Endodermal cell (in vitro differentiated cells): ENCODE data around the gene KIAA0930. TPM values are rescaled to one million over a fixed set of nuclear protein-coding genes. Genes with fewer than 3 reads are reported as not detected.
A peak's percentile ranks its signal among the peaks of the same experiment; 100 is the strongest.

ENCODE experiments used
- DNase-seq: peaks from one replicate; pipeline ENCODE4 v3.0.0-alpha.2; 2017
- H3K27ac ChIP-seq: 2 replicates; pipeline ENCODE4 v1.5.1; 2013; ENCODE audit warnings: mild to moderate bottlenecking, low read depth, low read length, moderate library complexity
- H3K27me3 ChIP-seq: 2 replicates; pipeline ENCODE4 v1.6.1; 2013; ENCODE audit warnings: mild to moderate bottlenecking, low read length, moderate library complexity; ENCODE audit not compliant: insufficient read depth, control insufficient read depth, poor library complexity, severe bottlenecking
- H3K36me3 ChIP-seq: 2 replicates; pipeline ENCODE4 v1.7.0; 2013; ENCODE audit warnings: mild to moderate bottlenecking, low read length, moderate library complexity; ENCODE audit not compliant: control insufficient read depth, insufficient read depth
- H3K4me1 ChIP-seq: one replicate; pipeline ENCODE4 v1.7.0; 2013; ENCODE audit warnings: low read length; ENCODE audit not compliant: control insufficient read depth, insufficient read depth
- H3K4me3 ChIP-seq: 2 replicates; pipeline ENCODE4 v1.5.1; 2013; ENCODE audit warnings: mild to moderate bottlenecking, low read length, moderate library complexity
- H3K9ac ChIP-seq: 2 replicates; pipeline ENCODE4 v1.6.1; 2013; ENCODE audit warnings: mild to moderate bottlenecking, low read length, moderate library complexity; ENCODE audit not compliant: poor library complexity, severe bottlenecking; ENCODE audit errors: extremely low read depth
- H3K9me3 ChIP-seq: 2 replicates; pipeline ENCODE4 v1.6.1; 2013; ENCODE audit warnings: mild to moderate bottlenecking, low read length, moderate library complexity; ENCODE audit not compliant: control insufficient read depth
- H3K27ac Mint-ChIP-seq: 2 replicates; pipeline ENCODE4 v1.8.0; 2020; ENCODE audit warnings: mixed read lengths
- H3K27me3 Mint-ChIP-seq: 2 replicates; pipeline ENCODE4 v1.8.0; 2021; ENCODE audit warnings: mild to moderate bottlenecking, mixed read lengths; ENCODE audit not compliant: insufficient read depth
- H3K36me3 Mint-ChIP-seq: 2 replicates; pipeline ENCODE4 v1.8.0; 2020; ENCODE audit warnings: low read depth, mixed read lengths
- H3K4me1 Mint-ChIP-seq: 2 replicates; pipeline ENCODE4 v1.8.0; 2020; ENCODE audit warnings: mixed read lengths
- H3K4me3 Mint-ChIP-seq: 2 replicates; pipeline ENCODE4 v1.8.0; 2020; ENCODE audit warnings: mild to moderate bottlenecking, moderate library complexity, mixed read lengths
- H3K9me3 Mint-ChIP-seq: 2 replicates; pipeline ENCODE4 v1.8.0; 2020; ENCODE audit warnings: mild to moderate bottlenecking, mixed read lengths
- WGBS, 2 experiments: methylation state at CpG; one replicate each; pipeline versions ENCODE4 v1.1.5 to v1.1.7; 2013; ENCODE audit warnings: missing lambda C conversion rate in 2 of 2, mixed read lengths in 1 of 2; ENCODE audit not compliant: insufficient coverage in 1 of 2, insufficient read length in 1 of 2; 5-methylcytosine and 5-hydroxymethylcytosine counted together
- total RNA-seq, 2 donors: library from RNA; stranded (reverse); fragmentation: NEBNext Ultra II Directional in 1 of 2; extraction: Animal tissue kit (Norgen Biotek cat#: 25700) in 1 of 2; gene quantifications; 2 replicates in 1 of 2; 3 replicates in 1 of 2; pipeline ENCODE4 v1.2.1, GENCODE V29; 2021
- TF ChIP-seq, protein P1 (sequence below): fragments of 200-600 bp; sonication (generic); conservative IDR thresholded peaks from 2 replicates; pipeline ENCODE4 v1.5.0; 2021; ENCODE audit warnings: antibody characterized with exemption, mild to moderate bottlenecking

KIAA0930 gene
- total RNA-seq, 2 donors from 2014 or later: 36.2 to 47.8 TPM

DNA sequence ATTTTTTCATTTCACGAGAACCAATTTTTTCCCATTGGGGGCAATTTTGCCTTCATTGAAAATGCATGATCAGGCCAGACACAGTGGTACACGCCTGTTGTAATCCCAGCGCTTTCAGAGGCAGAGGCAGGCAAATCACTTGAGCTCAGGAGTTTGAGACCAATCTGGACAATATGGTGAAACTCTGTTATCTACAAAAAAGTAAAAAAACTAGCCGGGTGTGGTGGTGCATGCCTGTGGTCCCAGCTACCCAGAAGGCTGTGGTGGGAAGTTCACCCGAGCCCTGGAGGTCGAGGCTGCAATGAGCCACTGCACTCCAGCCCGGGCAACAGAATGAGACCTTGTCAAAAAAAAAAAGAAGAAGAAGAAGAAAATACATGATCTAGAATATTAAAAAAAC lies 24.8 kb upstream of the KIAA0930 start:
- 83 to 100% methylated on average over 5 to 6 of the region's 7 CpGs for WGBS, 2 experiments

DNA sequence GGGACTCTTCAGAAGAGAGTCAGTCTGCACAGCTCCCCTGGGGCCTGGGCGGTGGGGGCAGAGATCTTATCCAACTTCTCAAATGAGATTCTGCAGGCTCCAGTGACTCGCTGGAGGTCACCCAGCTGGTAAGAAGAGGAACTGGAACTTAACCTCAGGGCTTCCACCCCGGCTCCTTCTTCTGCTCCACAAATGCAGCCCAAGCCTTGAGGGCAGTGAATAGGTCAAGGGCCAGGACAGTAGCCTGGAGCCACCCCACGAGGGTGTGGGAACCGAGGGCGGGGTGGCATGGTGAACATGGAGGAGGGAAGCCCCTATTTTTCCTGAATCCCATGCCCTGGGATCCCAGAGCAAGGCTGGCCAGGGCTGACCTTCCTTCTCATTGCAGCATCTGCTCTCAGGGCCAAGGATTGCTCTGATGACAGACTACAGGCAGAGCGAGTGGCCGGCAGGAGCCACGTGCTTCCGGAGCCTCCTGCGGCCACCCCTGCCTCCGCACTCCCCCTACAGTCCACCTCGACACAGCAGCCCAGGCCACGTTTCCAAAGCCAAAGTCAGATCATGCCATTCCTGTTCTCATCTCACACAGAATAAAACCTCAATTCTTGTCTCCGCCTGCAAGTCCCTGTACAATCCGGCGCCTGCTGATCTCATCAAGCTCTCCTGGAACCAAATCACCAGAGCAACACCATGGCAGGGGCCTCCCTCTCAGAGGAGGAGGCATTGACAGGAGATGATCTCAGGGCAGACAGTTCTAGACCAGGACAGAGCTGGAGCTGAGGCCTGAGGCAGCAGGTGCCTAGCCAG lies 23.0 kb upstream of the KIAA0930 start:
- no peaks in the 10 kb centered on the region for H3K4me1 Mint-ChIP-seq
- DNase-seq: peak; percentile 91
- H3K27me3 Mint-ChIP-seq: peaks cover 9% of the 10 kb centered on the region
- no peak overlapping the region for H3K27ac Mint-ChIP-seq
- Histone ChIP-seq H3K9ac (no peak overlapping the region), H3K36me3 (no peaks in the 10 kb centered on the region), H3K27me3 (no peaks in the 10 kb centered on the region), H3K27ac (peak overlapping the region; percentile 11), H3K4me3 (no peak overlapping the region), H3K9me3 (no peaks in the 10 kb centered on the region), H3K4me1 (no peaks in the 10 kb centered on the region)
- no peaks in the 10 kb centered on the region for H3K9me3 Mint-ChIP-seq
- H3K4me3 Mint-ChIP-seq: no peak overlapping the region
- TF ChIP-seq, protein P1, sequence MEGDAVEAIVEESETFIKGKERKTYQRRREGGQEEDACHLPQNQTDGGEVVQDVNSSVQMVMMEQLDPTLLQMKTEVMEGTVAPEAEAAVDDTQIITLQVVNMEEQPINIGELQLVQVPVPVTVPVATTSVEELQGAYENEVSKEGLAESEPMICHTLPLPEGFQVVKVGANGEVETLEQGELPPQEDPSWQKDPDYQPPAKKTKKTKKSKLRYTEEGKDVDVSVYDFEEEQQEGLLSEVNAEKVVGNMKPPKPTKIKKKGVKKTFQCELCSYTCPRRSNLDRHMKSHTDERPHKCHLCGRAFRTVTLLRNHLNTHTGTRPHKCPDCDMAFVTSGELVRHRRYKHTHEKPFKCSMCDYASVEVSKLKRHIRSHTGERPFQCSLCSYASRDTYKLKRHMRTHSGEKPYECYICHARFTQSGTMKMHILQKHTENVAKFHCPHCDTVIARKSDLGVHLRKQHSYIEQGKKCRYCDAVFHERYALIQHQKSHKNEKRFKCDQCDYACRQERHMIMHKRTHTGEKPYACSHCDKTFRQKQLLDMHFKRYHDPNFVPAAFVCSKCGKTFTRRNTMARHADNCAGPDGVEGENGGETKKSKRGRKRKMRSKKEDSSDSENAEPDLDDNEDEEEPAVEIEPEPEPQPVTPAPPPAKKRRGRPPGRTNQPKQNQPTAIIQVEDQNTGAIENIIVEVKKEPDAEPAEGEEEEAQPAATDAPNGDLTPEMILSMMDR: peak; percentile 88
- no peaks in the 10 kb centered on the region for H3K36me3 Mint-ChIP-seq
- 37 to 39% methylated on average over 12 to 17 of the region's 17 CpGs for WGBS, 2 experiments

More for the DNA sequence above, 24.8 kb upstream of the KIAA0930 start:
- no peak overlapping the region for H3K27ac Mint-ChIP-seq
- H3K4me3 Mint-ChIP-seq: no peak overlapping the region
- H3K4me1 Mint-ChIP-seq: peaks cover 9% of the 10 kb centered on the region
- peaks cover 20% of the 10 kb centered on the region for H3K27me3 Mint-ChIP-seq
- TF ChIP-seq, protein P1: no peak
- H3K9me3 Mint-ChIP-seq: no peaks in the 10 kb centered on the region
- Histone ChIP-seq H3K27me3 (no peaks in the 10 kb centered on the region), H3K27ac (no peak overlapping the region), H3K36me3 (no peaks in the 10 kb centered on the region), H3K4me1 (peaks cover 2% of the 10 kb centered on the region), H3K4me3 (no peak overlapping the region), H3K9ac (no peak overlapping the region), H3K9me3 (no peaks in the 10 kb centered on the region)
- no peaks in the 10 kb centered on the region for H3K36me3 Mint-ChIP-seq
- no peak for DNase-seq

DNA sequence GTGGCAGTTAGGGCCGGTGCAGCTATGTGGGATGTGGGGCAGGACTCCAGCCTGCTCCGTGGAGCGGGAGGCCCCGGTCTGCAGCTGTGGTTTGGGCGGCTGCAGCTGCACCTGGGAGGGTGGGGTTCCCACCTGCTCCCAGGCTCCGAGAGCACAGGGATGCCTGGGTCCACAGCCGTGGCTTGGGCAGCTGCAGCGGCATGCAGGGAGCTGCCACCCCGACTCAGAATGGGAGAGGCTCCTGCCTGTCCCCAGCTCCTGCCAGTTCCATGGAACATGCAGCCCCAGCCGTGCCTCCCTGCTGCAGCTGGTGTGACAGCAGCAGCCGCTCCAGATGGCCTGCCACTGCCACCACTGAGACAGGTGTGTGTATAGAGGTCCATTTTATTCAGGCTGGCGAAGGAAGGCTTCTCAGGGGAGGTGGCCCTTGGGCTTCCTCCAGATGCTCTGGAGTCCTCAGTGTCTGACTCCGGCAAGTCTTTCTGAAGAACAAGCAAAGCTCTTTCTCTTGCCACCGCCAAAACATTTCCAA lies 22.3 kb upstream of the KIAA0930 start:
- peak overlapping the region; percentile 11 for H3K27ac ChIP-seq
- H3K36me3 Mint-ChIP-seq: no peaks in the 10 kb centered on the region
- H3K27me3 ChIP-seq: no peaks in the 10 kb centered on the region
- WGBS, 2 experiments: 92 to 95% methylated on average over 10 to 14 of the region's 14 CpGs
- H3K36me3 ChIP-seq: no peaks in the 10 kb centered on the region
- no peak for DNase-seq
- TF ChIP-seq, protein P1: no peak
- peaks cover 9% of the 10 kb centered on the region for H3K27me3 Mint-ChIP-seq
- H3K4me1 Mint-ChIP-seq: no peaks in the 10 kb centered on the region
- H3K27ac Mint-ChIP-seq: no peak overlapping the region
- no peak overlapping the region for H3K4me3 ChIP-seq
- peaks cover 2% of the 10 kb centered on the region for H3K9me3 Mint-ChIP-seq
- no peaks in the 10 kb centered on the region for H3K4me1 ChIP-seq
- no peaks in the 10 kb centered on the region for H3K9me3 ChIP-seq
- no peak overlapping the region for H3K4me3 Mint-ChIP-seq
- no peak overlapping the region for H3K9ac ChIP-seq
